ENCODE measurements around the gene P2RY12.

The P2RY12 gene

GRCh38 chr3:151384741-151385174, at the start of gene P2RY12:
TSS of gene P2RY12 (minus strand) at chr3:151384753. CDS start at chr3:151338845, 45,908 bp downstream.
- ChIA-PET CTCF (interaction anchor here (0.6 to 1.4 kb wide), 2 partner anchors 12 to 13 kb away, joined by 4 to 6 read pairs; no protein-coding TSS in a partner anchor), POLR2A (no interaction called here)
- TF ChIP-seq CTCF (IDR thresholded peaks at IDR 0.05; ENCODE audit: insufficient read depth, low read length, missing control alignments) = no peak
- DNase-seq (ENCODE audit: low read depth, low spot score) = no peak
- H3K4me3 ChIP-seq (ENCODE audit: low read depth, low read length) = no peak within 1 kb of the TSS

- no peak for DNase-seq (ENCODE audit: low read depth, low spot score)
- ChIA-PET CTCF (interaction anchor here (1.2 to 8.4 kb wide), 3 partner anchors 5 to 141 kb away, joined by 3 to 63 read pairs (median 4); no protein-coding TSS in a partner anchor), POLR2A (no interaction called here)
- TF ChIP-seq CTCF (IDR thresholded peaks at IDR 0.05; ENCODE audit: insufficient read depth, low read length, missing control alignments) = no peak
- H3K4me3 ChIP-seq (ENCODE audit: low read depth, low read length) = no peak overlapping the region
Observed at GRCh38 chr3:151432616-151433372, 48.2 kb upstream of the P2RY12 start.

- CTCF ChIA-PET = interaction anchor here (1.3 to 8.4 kb wide), 3 partner anchors 6 to 407 kb away, joined by 4 to 63 read pairs (median 8); no protein-coding TSS in a partner anchor
- POLR2A ChIA-PET = no interaction called here
Observed at GRCh38 chr3:151431940-151432339, 47.4 kb upstream of the P2RY12 start.

GRCh38 chr3:151430821-151431484, 46.4 kb upstream of the P2RY12 start:
- POLR2A ChIA-PET = no interaction called here
- CTCF ChIA-PET = interaction anchor here (0.9 to 8.4 kb wide), 4 partner anchors 7 to 408 kb away, joined by 3 to 63 read pairs (median 7); no protein-coding TSS in a partner anchor
- no peak for DNase-seq (ENCODE audit: low read depth, low spot score)
- H3K4me3 ChIP-seq (ENCODE audit: low read depth, low read length) = no peak overlapping the region
- TF ChIP-seq CTCF (IDR thresholded peaks at IDR 0.05; ENCODE audit: insufficient read depth, low read length, missing control alignments) = no peak

More at GRCh38 chr3:151431940-151432339, 47.4 kb upstream of the P2RY12 start:
- TF ChIP-seq CTCF (IDR thresholded peaks at IDR 0.05; ENCODE audit: insufficient read depth, low read length, missing control alignments) = no peak
- no peak for DNase-seq (ENCODE audit: low read depth, low spot score)
- no peak overlapping the region for H3K4me3 ChIP-seq (ENCODE audit: low read depth, low read length)

DNA sequence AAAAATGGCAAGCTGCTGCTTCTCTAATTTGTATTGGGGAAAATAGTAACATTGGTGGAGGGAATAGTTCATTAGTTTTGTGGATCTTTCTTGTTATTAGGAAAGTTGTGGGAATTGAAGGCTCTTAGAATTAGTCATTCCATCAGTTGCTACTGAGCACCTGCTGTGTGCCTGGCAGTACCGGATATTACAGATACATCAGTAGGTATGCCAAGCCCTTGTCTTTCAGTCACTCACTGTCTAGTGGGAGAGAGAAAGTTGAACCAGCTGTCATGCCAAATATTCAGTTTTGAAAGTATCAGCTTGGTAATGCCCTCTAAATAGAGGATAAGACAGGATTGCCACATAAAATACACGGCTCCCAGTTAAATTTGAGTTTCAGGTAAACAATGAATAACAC, 43.8 kb upstream of the P2RY12 start:
- ChIA-PET POLR2A (no interaction called here), CTCF (interaction anchor here (1.8 to 8.4 kb wide), 2 partner anchors 10 to 411 kb away, joined by 4 to 63 read pairs; no protein-coding TSS in a partner anchor)
- no peak for TF ChIP-seq CTCF (IDR thresholded peaks at IDR 0.05; ENCODE audit: insufficient read depth, low read length, missing control alignments)
- DNase-seq (ENCODE audit: low read depth, low spot score) = no peak
- H3K4me3 ChIP-seq (ENCODE audit: low read depth, low read length) = no peak overlapping the region

GRCh38 chr3:151426341-151426657, 41.7 kb upstream of the P2RY12 start:
- ChIA-PET CTCF (interaction anchor here (1.1 to 8.4 kb wide), 9 partner anchors 9 to 134 kb away, joined by 3 to 63 read pairs (median 5); no protein-coding TSS in a partner anchor), POLR2A (interaction anchor here (0.7 kb wide), 1 partner anchor 36 kb away, joined by 3 read pairs; no protein-coding TSS in a partner anchor)
- no peak for TF ChIP-seq CTCF (IDR thresholded peaks at IDR 0.05; ENCODE audit: insufficient read depth, low read length, missing control alignments)
- no peak overlapping the region for H3K4me3 ChIP-seq (ENCODE audit: low read depth, low read length)
- no peak for DNase-seq (ENCODE audit: low read depth, low spot score)

Measured in AG04449 (cell line).